HG03097 (cell line): ENCODE data around the gene ZNF444.
A peak's percentile ranks its signal among the peaks of the same experiment; 100 is the strongest.
"Not testable (repeated sequence)": the region's sequence is repeated elsewhere in the genome, so short reads cannot be mapped to it uniquely, and the experiment has no call there.

Experiments
- ATAC-seq: cut with Tn5 transposase; IDR thresholded peaks from one replicate; pipeline ENCODE4 v1.9.1; 2021; ENCODE audit not compliant: unreplicated experiment, low FRiP score

ZNF444 gene

GRCh38 chr19:56140583-56141416 lies at the start of gene ZNF444:
Gene ZNF444, plus strand, starts transcription at chr19:56141287. Its CDS starts 5,625 bp downstream, at chr19:56146912.
- peak; percentile 93 for ATAC-seq

DNA sequence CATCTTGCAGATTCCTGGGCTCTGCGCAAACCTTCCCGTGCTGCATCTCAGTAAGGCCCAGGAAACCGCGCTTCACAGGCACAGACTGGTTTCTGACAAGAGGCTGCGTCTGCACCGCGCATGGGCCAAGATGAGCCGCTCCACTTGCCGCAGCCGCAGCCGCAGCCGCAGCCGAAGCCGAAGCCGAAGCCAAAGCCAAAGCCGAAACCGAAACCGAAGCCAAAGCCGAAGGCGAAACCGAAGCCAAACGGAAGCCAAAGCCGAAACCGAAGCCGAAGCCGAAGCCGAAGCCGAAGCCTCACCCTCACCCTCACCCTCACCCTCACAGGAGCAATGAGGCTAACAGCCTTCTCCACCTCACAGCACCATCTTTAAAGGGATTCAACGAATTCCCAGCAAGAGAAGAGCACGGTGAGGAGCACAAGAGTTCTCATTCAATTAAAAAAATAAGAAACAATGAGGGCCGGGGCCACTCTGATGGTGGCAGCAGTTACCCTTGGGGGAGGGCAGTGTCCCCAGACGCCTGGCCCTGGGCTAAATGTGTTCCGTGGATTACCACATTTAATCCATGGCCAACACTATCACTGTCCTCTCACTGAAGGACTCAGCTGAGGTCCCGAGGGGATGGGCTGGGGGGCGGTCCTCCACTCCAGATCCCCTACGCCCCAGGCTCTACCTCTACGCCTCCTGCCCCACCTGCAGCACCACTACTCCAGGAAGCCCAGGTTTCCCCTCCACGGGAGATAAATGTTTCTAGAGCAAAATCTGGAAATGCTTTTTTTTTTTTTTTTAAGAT lies 49.1 kb upstream of the ZNF444 start:
- ATAC-seq = no peak

- no peak for ATAC-seq
Observed at GRCh38 chr19:56092685-56093631, 48.1 kb upstream of the ZNF444 start.

DNA sequence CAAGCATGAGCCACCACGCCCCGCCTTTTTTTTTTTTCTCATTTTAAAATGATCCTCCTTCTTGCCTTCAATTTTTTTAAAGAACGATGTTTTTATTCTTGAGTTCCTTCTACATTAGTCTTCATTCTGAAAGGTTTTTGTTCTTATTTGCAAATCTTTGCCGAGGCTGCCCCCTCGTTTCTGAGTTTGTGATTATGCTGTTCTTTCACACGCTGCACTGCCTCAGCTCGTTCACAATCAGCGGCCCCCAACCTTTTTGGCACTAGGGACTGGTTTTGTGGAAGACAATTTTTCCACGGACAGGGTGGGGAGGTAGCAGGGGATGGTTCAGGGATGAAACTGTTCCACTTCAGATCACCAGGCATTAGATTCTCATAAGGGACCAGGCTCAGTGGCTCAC lies 46.6 kb upstream of the ZNF444 start:
- ATAC-seq = no peak

- no peak for ATAC-seq
Observed at GRCh38 chr19:56096665-56097064, 44.4 kb upstream of the ZNF444 start.

DNA sequence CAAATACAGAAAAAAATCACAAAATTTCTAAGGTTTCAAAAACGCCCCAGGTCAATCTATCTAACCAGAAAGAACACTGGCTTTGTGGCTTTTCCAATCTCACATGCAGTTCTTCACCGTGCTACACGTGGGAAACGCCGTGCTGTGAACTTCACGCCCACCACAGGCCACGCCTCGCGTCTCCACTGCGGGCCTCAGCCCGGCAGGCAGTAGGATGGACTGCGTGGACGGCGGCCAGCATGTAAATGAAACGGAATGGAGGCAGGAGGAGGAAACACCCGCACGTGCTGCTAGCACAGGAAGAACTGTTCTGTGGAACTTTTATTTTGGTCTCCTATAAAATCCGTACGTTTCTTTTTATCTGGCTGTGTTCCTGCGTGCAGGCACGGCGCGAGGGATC lies 43.8 kb upstream of the ZNF444 start:
- no peak for ATAC-seq

DNA sequence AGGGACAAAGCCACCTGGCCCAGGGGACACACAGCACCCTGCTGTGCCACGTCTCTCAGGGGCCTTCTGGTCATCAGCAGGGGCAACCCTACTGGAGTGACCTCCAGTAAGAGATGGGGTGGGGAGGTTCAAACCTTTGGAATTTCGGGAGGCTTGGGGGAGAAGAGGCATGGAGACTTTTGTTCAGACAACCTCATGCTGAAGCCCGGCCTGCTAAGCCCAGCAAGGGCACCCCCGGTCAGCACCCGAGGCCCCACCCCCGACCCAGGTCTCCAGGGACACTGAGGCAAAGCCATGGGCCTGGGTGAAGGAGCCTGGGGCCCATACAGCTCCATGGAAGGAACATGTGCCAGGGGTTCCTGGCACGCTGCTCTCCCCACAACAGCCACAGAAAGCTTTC lies 43.3 kb upstream of the ZNF444 start:
- no peak for ATAC-seq

- ATAC-seq = not testable (repeated sequence)
Observed at GRCh38 chr19:56098237-56098636, 42.9 kb upstream of the ZNF444 start.

GRCh38 chr19:56098731-56099568 lies 42.1 kb upstream of the ZNF444 start:
- ATAC-seq = no peak

GRCh38 chr19:56099638-56100539 lies 41.2 kb upstream of the ZNF444 start:
- no peak for ATAC-seq

DNA sequence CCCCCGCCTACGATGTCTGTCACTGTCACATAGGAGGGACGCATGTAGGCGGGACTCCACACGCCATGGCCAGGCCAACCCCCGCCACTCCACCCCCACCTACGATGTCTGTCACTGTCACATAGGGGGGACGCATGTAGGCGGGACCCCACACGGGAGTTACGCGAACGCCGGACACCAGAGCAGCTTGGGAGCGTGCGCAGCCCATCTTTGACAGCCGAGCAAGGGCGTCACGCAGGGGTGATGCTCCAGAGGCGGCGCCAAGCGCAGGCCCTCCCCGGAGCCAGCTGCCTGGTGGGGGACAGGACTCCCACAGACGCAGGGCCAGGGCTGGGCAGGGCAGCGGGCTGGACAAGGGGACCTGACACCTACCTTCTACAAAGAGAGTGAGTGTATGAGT lies 40.0 kb upstream of the ZNF444 start:
- no peak for ATAC-seq

DNA sequence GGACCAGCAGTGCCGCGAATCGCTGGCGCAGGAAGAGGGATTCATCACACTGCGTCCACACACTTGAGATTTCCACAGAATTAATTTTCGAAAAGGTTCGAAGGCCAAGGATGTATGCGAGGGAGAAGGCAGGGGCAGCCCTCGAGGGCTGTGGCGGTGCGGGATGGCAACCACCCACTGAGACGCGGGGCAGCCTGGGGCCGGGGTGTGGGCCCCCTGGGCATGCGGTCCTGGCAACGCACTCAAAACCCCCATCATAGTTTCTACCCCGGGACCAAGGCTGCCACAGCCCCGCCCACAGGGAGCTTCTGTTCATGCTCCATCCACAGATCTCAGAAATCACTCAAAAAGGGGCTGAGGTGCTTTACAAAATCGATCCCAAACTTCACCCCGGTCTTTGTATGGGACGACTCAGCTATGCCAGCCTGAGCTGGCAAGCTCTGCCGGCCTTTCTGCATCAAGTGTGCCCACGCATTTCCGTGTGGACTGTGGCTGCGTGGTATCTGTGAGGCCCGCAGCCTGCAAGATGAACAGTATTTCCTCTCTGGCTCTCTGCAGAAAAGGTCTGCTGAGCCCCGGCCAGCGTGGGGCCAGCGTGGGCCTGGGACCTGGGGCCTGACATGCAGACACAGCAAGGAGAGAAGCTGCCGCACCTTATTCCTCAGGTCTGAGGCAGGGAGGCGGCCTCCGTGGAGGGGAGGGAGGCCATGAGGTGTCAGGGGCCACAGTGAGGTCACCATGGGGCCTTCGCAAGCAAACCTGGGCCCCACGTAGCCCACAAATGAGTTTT lies 39.1 kb upstream of the ZNF444 start:
- ATAC-seq = no peak

DNA sequence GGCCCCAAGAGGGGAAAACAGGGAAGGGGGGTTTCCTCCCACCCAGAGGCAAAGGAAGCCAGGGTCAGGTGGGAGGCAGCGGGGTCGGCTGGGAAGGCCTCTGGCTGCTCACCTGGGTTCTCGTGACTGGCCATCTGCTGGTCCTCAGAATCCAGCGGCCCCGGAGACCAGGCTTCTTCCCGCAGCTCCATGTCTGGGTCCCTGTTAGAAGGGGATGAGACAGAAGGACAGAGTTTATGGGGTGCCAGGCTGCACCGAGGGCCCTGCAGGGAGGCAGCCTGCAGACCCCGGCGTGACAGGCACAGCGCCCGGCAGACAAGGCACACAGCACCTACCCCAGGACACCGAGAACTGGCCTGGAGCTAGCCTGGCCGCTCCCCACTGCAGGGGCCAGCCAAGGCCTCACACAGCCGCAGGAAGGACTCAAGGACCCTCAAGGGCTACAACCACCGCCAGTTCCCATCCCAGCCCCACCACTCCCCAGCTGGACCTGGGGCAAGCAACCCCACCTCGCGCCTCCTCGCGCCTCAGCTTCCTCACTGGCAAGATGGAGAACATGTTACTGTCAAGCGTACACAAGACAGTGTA lies 38.0 kb upstream of the ZNF444 start:
- ATAC-seq = no peak

GRCh38 chr19:56104423-56104822 lies 36.7 kb upstream of the ZNF444 start:
- no peak for ATAC-seq

DNA sequence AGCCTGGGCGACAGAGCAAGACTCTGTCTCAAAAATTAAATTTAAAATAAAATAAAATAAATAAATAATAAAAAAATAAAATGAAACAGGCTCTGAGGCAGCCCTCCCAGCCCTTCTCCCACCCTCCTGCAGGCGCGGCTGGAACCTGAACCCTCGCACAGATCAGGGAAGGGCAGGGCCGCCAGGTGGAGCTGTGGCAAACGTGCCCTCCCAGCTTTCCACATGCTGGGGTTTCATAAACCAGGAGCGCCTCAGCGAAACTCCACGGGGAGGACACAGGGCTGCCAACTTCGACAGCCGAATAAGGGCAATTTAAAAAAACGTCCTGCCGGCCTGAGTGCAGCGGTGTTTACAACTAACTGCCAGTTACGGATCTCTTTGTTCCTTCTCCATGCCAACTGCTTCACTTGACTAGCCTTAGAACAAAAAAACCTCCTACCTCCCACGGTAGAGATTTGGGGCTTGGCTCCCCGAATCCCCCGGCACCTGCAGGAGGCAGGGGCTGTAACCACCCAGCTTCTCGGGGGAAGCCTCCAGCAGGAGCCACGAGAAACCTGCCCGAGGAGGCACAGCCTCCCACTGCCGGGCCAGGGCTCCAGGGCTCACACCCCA lies 35.9 kb upstream of the ZNF444 start:
- ATAC-seq = no peak

- ATAC-seq = not testable (repeated sequence)
Observed at GRCh38 chr19:56105831-56106396, 35.2 kb upstream of the ZNF444 start.

- ATAC-seq = no peak
Observed at GRCh38 chr19:56106397-56106849, 34.7 kb upstream of the ZNF444 start.
